ENCODE measurements around the gene NACC1. TPM values are rescaled to one million over a fixed set of nuclear protein-coding genes. Genes with fewer than 3 reads are reported as not detected.
A peak's percentile ranks its signal among the peaks of the same experiment; 100 is the strongest.

NACC1 gene
- total RNA-seq, 1 donor from 2014 or later, result 15.6 TPM

GRCh38 chr19:13087795-13088537, 30.1 kb upstream of the NACC1 start:
- no peak for DNase-seq (ENCODE audit: low spot score)

DNA sequence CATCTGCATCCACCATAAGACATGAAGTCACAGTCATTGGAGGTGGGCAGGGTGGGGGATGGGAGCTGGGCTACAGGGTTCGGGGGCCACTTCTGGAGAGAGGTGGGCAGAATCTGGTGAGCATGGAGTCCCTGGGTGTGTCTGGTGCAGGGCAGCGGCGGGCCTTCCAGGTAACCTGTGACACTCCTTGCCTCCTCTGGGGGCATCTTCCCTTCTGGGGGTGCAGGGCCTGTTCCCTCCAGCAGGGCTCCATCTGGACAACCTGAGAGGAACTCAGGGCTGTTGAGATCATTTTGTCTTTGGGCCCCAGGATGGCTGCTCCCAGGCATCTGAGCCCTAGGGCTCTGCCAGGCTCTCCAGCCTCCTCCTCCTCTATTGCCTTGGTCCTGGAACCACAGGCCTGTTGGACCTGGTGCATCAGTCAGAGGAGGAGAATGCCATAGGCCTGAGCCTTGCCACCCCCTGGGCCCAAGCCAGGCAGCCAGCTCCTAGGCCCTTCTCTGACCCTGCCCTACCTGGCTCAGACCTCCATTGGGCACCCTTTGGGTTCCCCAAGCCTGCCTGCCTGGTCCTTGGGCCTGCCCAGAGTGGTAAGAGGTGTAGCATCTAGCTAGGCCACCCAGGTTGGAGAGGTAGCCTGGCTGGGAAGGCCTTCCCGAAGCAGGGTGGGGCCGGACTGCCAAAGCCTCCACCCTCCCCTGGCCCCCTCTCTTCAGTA, 28.8 kb upstream of the NACC1 start:
- DNase-seq (ENCODE audit: low spot score), result no peak

DNA sequence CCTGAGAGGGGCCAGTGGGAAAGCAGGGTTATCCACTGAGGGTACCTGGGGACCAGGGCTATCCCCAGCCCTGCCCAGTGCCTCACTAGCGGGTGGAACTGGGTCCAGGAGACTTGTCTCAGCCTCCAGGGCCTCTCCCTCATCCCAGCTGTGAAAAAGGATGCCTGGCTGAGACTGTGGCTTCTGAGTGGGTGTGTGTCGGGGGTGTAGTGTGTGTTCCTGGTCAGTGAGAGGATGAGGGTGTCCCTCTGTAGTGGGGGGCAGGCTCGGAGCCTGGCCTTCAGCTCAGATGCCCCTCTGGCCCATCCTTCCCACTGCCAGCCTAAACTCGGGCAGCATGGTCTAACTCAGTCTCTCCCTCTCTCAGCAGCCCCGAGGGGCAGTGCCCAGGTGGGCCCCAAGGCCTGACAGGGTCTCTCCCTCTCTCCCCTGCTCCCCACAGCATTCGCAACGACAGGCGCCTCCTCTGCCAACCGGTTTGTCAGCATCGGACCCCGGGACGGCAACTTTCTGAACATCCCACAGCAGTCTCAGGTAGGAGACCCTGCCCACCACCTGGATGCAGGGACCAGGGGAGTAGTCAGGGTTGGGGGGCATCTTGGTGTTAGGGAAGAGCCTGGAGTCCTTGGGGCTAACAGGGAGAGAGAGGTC, 28.1 kb upstream of the NACC1 start:
- no peak for DNase-seq (ENCODE audit: low spot score)

DNA sequence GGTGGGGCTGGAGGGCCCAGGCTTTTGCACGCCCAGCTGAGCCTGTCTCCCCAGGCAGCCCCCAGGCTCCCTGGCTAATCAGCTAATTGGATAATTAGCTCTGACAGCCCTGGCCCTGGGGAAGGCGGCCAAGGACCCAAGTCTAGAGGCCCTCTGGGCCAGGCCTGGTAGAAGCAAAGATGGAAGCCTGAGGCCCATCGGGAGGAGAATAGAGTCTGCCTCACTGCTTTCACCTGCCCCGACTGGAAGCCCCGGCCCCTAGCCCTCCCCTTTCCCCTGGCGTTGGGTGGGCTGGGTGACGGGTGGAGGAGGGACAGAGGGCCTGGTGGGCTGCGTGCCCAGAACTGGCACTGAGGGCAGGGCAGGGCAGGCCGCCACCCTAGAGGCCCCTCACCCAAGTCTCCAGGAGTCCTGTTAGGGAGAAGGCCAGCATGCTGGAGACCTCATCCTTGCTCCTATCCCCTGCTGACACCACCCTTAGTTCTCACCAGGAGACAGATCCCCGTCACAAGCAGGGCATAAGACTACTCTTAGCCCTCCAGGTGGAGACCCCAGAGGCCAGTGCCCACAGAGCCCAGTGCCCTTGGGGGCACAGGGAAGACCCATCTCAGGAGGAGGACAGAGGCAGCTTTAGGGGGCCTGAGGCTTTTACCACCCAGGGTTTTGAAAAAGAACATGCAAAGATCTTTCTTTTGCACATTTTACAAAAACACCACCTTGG, 27.4 kb upstream of the NACC1 start:
- no peak for DNase-seq (ENCODE audit: low spot score)

GRCh38 chr19:13091400-13092157, 26.5 kb upstream of the NACC1 start:
- DNase-seq (ENCODE audit: low spot score), result peak; percentile 98

DNA sequence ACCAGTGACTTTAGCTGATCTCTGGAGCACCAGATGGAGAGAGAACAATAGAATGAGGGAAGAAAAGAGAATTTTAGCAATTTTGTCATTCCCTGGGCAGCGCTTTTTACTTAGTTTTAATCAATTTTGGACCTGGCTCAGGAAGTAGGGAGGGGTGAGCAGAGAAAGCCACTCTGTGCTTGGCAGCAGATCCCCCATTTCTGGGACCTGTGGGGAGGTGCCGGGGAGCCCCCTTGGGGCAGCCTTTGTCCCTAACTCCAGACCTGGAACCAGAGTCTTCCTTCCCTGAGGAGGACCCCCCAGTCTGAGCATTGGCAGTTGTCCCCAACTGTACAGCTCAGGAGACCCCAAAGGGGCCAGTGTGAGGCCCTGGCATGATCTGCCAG, 25.9 kb upstream of the NACC1 start:
- DNase-seq (ENCODE audit: low spot score), result no peak

- no peak for DNase-seq (ENCODE audit: low spot score)
Observed at GRCh38 chr19:13092606-13093235, 25.3 kb upstream of the NACC1 start.

- peak; percentile 89 for DNase-seq (ENCODE audit: low spot score)
Observed at GRCh38 chr19:13093407-13094105, 24.5 kb upstream of the NACC1 start.

DNA sequence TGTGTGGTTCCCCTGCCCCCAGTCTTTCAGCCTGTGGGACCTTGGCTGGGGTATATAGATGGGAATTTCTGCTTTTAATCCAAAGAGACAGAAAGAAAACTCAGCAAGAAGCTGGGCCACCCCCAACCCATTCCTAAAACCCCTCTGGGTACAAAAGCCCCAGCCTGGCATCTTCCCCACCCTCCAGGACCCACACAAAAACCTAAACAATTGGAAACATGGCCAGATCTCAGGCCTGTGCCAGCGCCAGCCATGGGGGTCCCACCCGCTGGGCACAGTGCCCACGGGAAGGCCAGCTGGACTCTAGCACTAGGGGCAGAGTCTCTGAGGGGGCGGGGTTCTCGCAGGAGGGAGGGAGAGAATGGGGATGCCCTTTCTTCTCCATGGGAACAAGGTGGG, 24.0 kb upstream of the NACC1 start:
- DNase-seq (ENCODE audit: low spot score), result no peak

DNA sequence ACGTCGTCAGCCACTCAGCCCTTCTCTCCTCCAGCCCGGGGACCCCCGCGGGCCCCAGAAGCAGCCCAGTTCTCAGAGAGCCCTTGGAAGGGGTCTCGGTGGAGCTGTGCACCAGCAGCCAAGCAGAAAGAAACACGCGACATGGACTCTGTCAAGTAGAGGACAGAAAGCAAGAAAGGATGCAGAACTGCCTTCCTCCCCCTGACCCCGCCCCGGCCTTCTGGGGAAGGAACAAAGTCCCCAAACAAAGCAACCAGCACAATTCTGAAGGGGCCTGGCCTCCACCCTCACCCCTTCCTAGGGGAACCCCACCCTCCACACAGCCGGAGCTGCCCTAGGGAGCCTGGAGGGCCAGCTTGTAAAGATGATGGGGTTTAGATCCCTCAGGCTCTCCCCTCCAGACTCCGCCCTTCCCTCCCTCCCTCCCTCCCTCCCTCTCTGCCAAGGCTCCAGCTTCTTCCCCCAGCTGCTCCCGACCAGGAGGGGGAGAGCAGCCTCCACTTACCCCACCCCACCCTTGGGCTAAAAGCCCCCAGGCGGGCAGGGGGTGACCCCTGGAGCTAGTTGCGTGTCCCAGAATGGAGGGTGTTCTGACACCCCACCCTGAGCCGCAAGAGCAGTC, 23.2 kb upstream of the NACC1 start:
- no peak for DNase-seq (ENCODE audit: low spot score)

DNA sequence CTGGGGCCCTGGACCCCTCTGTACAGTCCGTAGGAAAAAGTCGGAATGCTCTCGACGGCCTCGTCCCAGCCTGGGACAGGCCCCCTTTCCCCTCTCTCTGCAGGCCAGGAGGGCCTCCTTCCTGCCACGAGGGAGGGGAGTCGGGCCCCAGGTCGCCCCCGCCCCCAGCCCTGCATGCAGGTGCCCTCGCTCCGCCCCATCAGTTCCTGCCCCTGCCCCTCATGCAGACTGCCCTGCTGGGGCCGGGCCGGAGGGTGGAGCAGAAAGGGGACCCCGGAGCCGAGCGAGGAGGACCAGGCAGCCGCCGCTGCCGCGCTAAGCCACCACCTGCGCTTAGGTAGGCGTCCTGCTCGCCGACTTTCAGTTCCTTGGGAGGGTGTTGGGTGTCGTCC, 22.7 kb upstream of the NACC1 start:
- no peak for DNase-seq (ENCODE audit: low spot score)

GRCh38 chr19:13095934-13096927, 21.8 kb upstream of the NACC1 start:
- no peak for DNase-seq (ENCODE audit: low spot score)

GRCh38 chr19:13097033-13097462, 21.0 kb upstream of the NACC1 start:
- no peak for DNase-seq (ENCODE audit: low spot score)

DNA sequence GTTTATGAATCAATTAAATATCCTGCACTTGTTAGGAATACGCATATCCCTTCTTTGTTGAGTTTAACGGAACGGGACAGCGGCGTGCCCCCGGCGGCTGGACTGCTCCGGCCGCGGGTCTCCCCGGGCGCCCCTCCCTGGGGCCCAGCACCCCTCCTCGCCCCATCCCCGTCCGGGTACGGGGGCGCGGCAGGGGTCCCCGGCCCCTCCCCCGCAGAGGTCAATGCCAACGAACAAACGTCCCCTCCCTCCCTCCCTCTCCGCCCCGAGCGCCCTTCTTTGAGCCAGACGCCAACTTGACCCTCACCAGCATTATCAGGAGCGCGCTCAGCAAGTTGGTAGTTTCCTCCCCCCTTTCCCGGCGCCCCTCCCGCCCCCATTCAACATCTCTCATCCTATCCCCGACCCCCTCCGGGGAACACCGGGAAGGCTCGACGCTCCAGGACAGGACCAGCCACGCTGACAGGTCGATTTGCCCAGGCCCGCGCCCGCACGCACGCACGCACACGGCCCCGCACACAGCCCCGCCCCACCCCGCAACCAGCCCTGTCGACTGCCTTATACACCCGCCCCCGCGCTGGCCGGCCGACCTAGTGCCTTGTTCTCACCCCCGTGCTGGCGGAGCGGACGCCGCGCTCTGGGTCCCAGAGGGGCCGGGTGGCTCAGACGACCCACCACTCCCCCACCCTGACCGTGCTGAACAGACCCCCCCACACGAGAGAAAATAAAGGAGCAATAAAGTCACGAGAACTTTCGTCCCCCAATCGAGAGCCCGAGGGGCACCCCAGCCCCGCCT, 20.4 kb upstream of the NACC1 start:
- DNase-seq (ENCODE audit: low spot score), result no peak

- DNase-seq (ENCODE audit: low spot score), result peak; percentile 83
Observed at GRCh38 chr19:13098277-13099072, 19.6 kb upstream of the NACC1 start.

DNA sequence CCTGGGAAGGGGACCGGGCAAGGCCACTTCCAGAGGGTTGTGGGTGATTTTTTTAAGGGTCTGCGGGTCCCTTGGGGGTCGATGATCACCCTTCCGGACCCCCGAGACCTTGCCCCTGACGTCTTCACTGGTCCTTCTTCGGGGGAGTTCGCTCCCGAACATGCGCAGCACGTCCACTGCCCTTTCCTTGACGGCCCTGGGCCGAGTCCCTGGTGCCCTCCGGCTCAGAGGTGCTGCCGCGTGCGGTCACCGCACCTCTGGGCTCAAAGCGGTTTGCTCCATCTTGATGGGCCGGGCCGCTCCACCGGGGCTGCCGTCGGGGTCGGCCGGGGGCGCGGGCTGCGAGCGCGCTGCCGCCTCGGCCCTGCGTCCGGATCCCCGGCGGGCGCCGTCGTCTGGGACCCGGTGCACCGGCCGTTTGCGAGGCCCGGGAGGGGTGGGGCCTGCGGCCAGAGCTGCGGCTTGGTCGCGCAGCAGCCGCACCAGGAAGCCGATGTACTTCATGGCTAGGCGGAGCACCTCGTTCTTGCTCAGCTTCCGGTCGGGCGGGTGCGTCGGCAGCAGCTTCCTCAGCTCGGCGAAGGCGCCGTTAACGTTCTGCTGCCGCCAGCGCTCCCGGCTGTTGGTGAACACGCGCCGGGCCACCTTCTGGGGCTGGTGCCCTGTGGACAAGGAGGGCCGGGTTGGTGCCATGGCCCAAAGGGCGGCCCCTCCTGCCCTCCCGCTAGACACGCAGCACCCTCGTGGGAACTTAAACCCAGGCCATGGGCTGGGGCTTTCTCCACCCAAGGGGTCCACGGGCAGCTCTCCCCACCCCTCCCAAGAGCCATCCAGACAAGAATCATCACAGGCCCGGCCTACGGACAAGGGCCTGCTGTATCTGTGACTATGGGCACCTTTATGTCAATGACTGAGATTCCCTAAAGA, 18.7 kb upstream of the NACC1 start:
- no peak for DNase-seq (ENCODE audit: low spot score)

Measured in umbilical cord (tissue), 2 donors.